T-helper 1 cell treated with Interleukin-12 subunit alpha and Interleukin-12 subunit beta and Interleukin-4 antibody, amounts not matched to agents 30 μg/mL and 1 μg/mL, for 36 hours (primary cell): ENCODE results near the gene PCSK6.

Experiments used
- H3K27ac Mint-ChIP-seq: one replicate; pipeline ENCODE4 v1.8.0; 2021; ENCODE audit warnings: mild to moderate bottlenecking, mixed read lengths
- H3K27me3 Mint-ChIP-seq: one replicate; pipeline ENCODE4 v1.8.0; 2021; ENCODE audit warnings: low read depth, mixed read lengths
- H3K36me3 Mint-ChIP-seq: one replicate; pipeline ENCODE4 v1.8.0; 2021; ENCODE audit warnings: low read depth, mixed read lengths
- H3K4me1 Mint-ChIP-seq: one replicate; pipeline ENCODE4 v1.8.0; 2021; ENCODE audit warnings: low read depth, mixed read lengths
- H3K4me3 Mint-ChIP-seq: one replicate; pipeline ENCODE4 v1.8.0; 2021; ENCODE audit warnings: mild to moderate bottlenecking, moderate library complexity, mixed read lengths
- H3K9me3 Mint-ChIP-seq: one replicate; pipeline ENCODE4 v1.8.0; 2021; ENCODE audit warnings: mixed read lengths

Gene PCSK6

DNA sequence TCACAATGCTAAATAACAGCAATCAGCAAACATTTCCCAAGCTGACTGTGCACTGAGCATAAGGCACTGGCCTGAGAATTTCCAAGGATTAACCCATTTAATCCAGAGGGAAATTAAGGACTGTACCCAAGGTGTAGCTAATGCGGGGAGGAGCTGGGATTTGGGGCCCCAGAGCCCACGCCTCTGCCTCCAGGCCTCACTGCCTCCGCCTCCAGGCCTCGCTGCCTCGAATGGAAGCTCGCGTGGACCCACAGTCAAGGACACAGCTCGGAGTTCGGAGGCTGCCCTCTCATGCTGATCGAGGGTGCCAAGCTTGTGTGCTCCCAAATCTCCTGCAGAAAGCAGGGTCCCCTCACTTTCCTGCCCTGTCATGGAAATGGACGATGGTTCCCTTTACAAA lies 118.0 kb downstream of the PCSK6 start:
- no peaks in the 10 kb centered on the region for H3K4me1 Mint-ChIP-seq
- H3K9me3 Mint-ChIP-seq: no peaks in the 10 kb centered on the region
- no peaks in the 10 kb centered on the region for H3K36me3 Mint-ChIP-seq
- peaks cover 18% of the 10 kb centered on the region for H3K27me3 Mint-ChIP-seq
- no peak overlapping the region for H3K27ac Mint-ChIP-seq
- H3K4me3 Mint-ChIP-seq: no peak overlapping the region

DNA sequence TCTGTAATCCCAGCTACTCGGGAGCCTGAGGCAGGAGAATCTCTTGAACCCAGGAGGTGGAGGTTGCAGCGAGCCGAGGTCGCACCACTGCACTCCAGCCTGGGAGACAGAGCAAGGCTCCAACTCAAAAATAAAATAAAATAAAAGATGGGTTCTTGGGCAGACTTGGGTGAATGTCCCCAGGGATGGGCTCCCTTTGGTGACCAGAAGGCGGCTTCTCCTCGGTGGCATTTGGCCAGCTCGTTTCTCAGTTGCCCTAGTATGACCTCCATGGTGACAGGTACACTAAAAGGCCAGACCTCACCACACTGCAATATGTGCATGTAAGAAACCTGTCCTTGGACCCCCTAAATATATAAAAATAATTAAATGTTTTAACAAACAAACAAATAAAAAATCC lies 118.4 kb downstream of the PCSK6 start:
- H3K9me3 Mint-ChIP-seq: no peaks in the 10 kb centered on the region
- H3K4me3 Mint-ChIP-seq: no peak overlapping the region
- H3K27me3 Mint-ChIP-seq: peaks cover 18% of the 10 kb centered on the region
- H3K36me3 Mint-ChIP-seq: no peaks in the 10 kb centered on the region
- no peaks in the 10 kb centered on the region for H3K4me1 Mint-ChIP-seq
- no peak overlapping the region for H3K27ac Mint-ChIP-seq

DNA sequence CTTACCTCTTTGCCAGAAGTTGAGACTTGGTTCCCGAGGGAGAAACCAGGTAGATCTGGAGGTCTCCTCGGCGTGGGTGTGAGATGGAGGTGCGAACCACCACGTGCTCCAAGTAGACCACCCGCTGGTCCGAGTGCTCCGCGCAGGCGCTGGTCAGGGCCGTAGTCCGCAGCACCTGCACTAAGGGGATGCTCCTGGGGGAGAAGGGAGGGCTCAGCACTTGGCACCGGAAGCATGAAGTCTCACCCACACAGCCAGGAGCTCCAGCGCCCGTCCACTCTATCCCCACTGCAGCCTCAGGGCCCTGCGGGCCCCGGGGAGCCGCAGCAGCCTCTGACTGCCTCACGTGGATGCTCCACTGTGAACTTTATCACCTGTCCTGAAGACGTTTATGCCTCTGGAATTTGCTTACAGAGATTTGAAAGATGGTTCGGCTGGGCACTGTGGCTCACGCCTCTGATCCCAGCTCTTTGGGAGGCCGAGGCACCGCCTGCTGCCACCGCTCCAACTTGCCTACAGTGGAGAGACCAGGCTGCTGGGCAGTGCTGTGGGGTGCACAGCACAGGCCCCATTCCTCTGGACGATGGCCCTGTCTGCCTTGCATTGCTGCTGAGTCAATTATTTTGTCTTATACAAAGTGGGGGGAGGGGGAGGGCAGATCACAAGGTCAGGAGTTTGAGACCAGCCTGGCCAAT lies 119.0 kb downstream of the PCSK6 start:
- H3K27me3 Mint-ChIP-seq: peaks cover 18% of the 10 kb centered on the region
- no peaks in the 10 kb centered on the region for H3K4me1 Mint-ChIP-seq
- H3K4me3 Mint-ChIP-seq: no peak overlapping the region
- H3K36me3 Mint-ChIP-seq: no peaks in the 10 kb centered on the region
- no peak overlapping the region for H3K27ac Mint-ChIP-seq
- H3K9me3 Mint-ChIP-seq: no peaks in the 10 kb centered on the region

DNA sequence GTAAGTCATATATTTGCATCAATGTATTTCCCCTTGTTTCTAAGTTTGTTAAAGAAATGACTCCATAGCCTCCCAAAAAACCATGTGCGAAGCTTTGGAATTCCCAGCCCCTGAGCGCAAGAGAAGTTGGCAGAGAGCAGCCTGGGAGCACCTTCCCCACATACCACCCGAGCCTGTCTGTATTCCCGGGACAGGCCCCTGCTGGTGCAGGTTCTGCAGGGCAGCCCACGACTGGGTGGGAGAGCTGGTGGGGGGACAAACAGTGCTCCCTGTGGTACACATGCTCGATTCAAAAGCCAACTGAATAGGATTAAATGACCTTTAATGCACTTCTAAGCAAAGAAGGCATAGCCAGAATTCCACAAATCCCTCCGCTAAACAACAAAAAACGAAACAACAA lies 119.8 kb downstream of the PCSK6 start:
- peaks cover 2% of the 10 kb centered on the region for H3K9me3 Mint-ChIP-seq
- no peak overlapping the region for H3K27ac Mint-ChIP-seq
- no peaks in the 10 kb centered on the region for H3K4me1 Mint-ChIP-seq
- no peak overlapping the region for H3K4me3 Mint-ChIP-seq
- H3K36me3 Mint-ChIP-seq: no peaks in the 10 kb centered on the region
- H3K27me3 Mint-ChIP-seq: peaks cover 19% of the 10 kb centered on the region

DNA sequence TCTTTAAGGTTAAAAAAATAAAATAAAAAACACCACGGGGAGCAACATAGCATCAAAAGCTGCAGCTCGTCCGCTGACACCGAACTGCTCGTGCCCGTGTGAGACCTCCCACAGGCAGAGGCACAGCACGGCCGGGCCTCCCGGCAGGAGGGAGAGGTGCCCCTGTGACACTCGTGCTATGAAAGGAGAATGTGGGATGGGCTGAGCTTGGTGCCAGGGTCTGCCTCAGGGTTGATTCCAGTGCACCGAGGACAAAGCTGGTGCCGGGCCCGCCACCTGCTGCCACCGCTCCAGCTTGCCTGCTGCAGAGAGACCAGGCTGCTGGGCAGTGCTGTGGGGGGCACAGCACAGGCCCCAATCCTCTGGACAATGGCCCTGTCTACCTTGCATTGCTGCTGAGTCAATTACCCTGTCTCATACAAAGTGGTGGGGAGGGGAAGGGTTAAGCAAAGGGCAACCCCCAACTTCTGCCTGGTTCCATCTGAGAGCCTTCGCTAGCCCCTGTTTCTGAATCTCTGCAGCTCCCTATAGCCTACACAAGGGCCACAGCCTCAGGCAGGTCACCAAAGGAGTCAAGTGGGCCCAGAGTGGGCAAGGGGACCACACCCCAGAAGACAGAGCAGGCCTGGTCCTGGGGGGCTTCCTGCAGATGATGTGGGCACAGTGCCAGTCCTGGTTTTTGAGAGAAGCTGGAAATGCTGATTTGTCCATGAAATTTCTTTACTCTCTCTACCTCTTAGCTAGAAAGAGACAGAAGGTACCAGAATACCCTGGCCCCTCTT lies 120.5 kb downstream of the PCSK6 start:
- no peak overlapping the region for H3K4me3 Mint-ChIP-seq
- no peak overlapping the region for H3K27ac Mint-ChIP-seq
- H3K4me1 Mint-ChIP-seq: no peaks in the 10 kb centered on the region
- no peaks in the 10 kb centered on the region for H3K36me3 Mint-ChIP-seq
- peaks cover 18% of the 10 kb centered on the region for H3K27me3 Mint-ChIP-seq
- peaks cover 4% of the 10 kb centered on the region for H3K9me3 Mint-ChIP-seq

GRCh38 chr15:101368086-101368780 lies 121.3 kb downstream of the PCSK6 start:
- Mint-ChIP-seq H3K27me3 (peaks cover 9% of the 10 kb centered on the region), H3K4me1 (no peaks in the 10 kb centered on the region), H3K9me3 (peaks cover 4% of the 10 kb centered on the region), H3K27ac (no peak overlapping the region), H3K36me3 (no peaks in the 10 kb centered on the region), H3K4me3 (no peak overlapping the region)

- H3K36me3 Mint-ChIP-seq: no peaks in the 10 kb centered on the region
- no peaks in the 10 kb centered on the region for H3K4me1 Mint-ChIP-seq
- peaks cover 4% of the 10 kb centered on the region for H3K27me3 Mint-ChIP-seq
- peaks cover 4% of the 10 kb centered on the region for H3K9me3 Mint-ChIP-seq
- H3K27ac Mint-ChIP-seq: no peak overlapping the region
- H3K4me3 Mint-ChIP-seq: no peak overlapping the region
These were observed 122.7 kb downstream of the PCSK6 start for GRCh38 chr15:101366853-101367252.

DNA sequence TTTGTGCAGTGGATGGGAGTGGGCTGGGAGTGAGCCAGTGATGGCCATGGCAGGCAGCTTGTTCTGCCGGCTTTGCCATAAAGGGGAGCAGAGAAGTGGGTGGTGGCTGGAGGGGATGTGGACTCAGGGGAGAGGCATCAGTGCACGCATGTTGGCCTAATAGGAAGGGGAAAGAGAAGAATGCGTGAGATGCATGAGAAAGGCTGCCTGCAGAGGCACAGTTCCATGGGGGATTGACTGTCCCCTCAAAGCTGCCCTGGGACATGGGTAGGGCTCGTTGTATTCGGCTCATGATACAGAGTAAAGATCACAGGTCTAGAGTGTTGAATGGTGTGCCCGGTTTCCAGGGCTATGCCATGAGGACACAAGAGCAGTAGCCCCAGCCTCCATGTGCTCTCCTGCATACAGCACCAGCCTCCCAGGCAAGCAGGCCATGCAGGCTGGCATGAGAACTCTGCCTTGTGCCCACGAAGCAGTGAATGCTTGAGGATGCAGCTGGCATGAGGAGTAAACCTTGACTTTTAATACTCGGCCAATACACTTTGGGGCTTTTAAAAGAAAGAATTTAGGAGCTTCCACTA lies 126.4 kb downstream of the PCSK6 start:
- Mint-ChIP-seq H3K9me3 (peaks cover 4% of the 10 kb centered on the region), H3K36me3 (no peaks in the 10 kb centered on the region), H3K27ac (no peak overlapping the region), H3K27me3 (peaks cover 4% of the 10 kb centered on the region), H3K4me1 (no peaks in the 10 kb centered on the region), H3K4me3 (no peak overlapping the region)

DNA sequence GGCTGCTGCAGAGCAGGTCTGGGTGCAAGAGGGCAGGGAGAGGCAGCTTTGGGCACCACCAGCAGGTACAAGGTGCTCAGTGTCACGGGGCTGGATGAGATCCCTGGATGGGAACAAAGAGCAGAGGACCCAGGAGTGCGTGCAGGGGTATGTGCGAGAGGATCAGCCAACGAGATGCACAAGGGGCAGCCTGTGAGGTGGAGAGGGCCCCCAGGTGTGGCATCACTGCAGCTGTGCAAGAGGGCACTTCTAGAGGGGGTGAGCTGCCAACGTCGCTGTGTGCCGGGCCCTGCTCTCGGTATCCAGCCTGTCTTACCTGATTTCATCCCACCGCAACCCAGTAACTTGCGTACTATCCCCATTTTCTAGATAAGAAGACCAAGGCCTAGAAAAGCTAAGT lies 127.1 kb downstream of the PCSK6 start:
- H3K4me1 Mint-ChIP-seq: no peaks in the 10 kb centered on the region
- H3K27ac Mint-ChIP-seq: no peak overlapping the region
- peaks cover 4% of the 10 kb centered on the region for H3K27me3 Mint-ChIP-seq
- no peak overlapping the region for H3K4me3 Mint-ChIP-seq
- H3K9me3 Mint-ChIP-seq: peaks cover 4% of the 10 kb centered on the region
- no peaks in the 10 kb centered on the region for H3K36me3 Mint-ChIP-seq

- H3K36me3 Mint-ChIP-seq: no peaks in the 10 kb centered on the region
These were observed 128.1 kb downstream of the PCSK6 start for GRCh38 chr15:101361418-101361817.

GRCh38 chr15:101359365-101359947 lies 130.1 kb downstream of the PCSK6 start:
- no peak overlapping the region for H3K4me3 Mint-ChIP-seq

More at GRCh38 chr15:101361418-101361817, 128.1 kb downstream of the PCSK6 start:
- no peak overlapping the region for H3K4me3 Mint-ChIP-seq
- peaks cover 4% of the 10 kb centered on the region for H3K27me3 Mint-ChIP-seq
- H3K4me1 Mint-ChIP-seq: no peaks in the 10 kb centered on the region
- H3K9me3 Mint-ChIP-seq: peaks cover 4% of the 10 kb centered on the region
- no peak overlapping the region for H3K27ac Mint-ChIP-seq

DNA sequence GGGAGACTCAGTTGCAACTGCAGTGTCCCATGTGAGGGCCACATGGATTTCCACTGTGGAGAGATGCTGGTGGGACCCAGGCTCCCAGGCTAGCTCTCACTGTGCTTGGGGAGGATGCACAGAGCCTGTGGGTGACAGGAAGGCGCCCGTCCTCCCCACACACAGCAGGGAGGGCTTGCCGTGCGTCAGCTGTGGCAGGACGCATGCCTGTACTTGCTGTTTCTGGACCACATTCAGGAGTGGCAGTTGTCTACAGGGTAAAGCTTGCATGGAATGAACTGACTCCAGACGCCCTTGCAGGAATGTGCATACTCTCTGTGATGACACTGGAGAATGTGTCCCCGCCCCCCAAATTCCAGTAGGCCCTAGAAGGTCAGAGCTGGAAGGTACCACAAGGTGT lies 130.6 kb downstream of the PCSK6 start:
- H3K4me3 Mint-ChIP-seq: no peak overlapping the region
- H3K27ac Mint-ChIP-seq: no peak overlapping the region
- H3K27me3 Mint-ChIP-seq: no peaks in the 10 kb centered on the region
- H3K9me3 Mint-ChIP-seq: no peaks in the 10 kb centered on the region
- no peaks in the 10 kb centered on the region for H3K4me1 Mint-ChIP-seq
- no peaks in the 10 kb centered on the region for H3K36me3 Mint-ChIP-seq

More at GRCh38 chr15:101359365-101359947, 130.1 kb downstream of the PCSK6 start:
- Mint-ChIP-seq H3K9me3 (peaks cover under 1% of the 10 kb centered on the region), H3K27ac (no peak overlapping the region), H3K4me1 (no peaks in the 10 kb centered on the region), H3K27me3 (peaks cover under 1% of the 10 kb centered on the region), H3K36me3 (no peaks in the 10 kb centered on the region)

DNA sequence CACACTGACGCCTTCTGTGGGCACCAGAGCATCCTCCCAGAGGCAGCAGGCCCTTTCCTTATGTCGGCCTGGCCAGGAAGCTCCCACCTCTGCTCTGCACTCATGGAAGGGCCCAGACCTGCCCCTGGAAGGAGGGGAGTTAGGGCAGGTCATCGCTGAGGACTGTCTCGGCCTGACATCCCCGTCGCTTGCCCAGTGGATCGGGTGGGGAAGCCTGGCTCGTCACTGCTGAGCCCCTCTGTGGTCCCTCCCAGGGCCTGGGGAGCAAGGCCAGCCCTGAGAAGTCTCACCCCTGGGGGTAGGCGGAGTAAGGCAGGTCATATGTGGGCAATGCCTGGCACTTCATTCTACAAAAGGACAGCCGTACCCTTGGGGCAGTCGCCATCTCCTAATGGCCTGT lies 131.6 kb downstream of the PCSK6 start:
- Mint-ChIP-seq H3K4me1 (no peaks in the 10 kb centered on the region), H3K4me3 (no peak overlapping the region), H3K36me3 (no peaks in the 10 kb centered on the region), H3K27ac (no peak overlapping the region), H3K9me3 (no peaks in the 10 kb centered on the region), H3K27me3 (no peaks in the 10 kb centered on the region)

DNA sequence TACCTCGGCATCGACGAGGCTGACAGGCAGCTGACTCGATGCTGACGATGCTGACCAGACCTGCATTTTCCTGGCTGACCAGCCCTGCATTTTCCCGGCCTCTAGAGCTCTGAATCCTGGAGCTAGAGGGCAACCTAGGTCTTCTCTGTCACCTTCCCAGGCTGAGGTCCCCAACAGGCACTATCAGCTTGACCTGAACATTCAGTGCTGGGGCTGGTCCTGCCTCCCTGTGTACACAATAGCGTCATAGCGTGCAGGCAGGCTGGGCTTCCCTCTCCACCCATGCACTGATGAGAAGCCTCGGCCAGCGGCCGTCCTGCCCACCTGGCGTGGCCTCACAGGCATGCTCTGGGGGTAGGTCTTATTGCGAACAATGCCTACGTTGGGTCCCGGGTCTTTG lies 132.2 kb downstream of the PCSK6 start:
- no peaks in the 10 kb centered on the region for H3K36me3 Mint-ChIP-seq
- no peak overlapping the region for H3K4me3 Mint-ChIP-seq
- H3K27ac Mint-ChIP-seq: no peak overlapping the region
- H3K27me3 Mint-ChIP-seq: no peaks in the 10 kb centered on the region
- no peaks in the 10 kb centered on the region for H3K9me3 Mint-ChIP-seq
- H3K4me1 Mint-ChIP-seq: no peaks in the 10 kb centered on the region
